SKM-1 (cell line): Measurements from ENCODE around the gene ETS2.
"Not testable (repeated sequence)": the region's sequence is repeated elsewhere in the genome, so short reads cannot be mapped to it uniquely, and the experiment has no call there.

Experiments used
- DNase-seq: peaks from one replicate; lab custom pipeline; 2025; ENCODE audit not compliant: unreplicated experiment; lab: John Stamatoyannopoulos, UW

Gene ETS2

GRCh38 chr21:38834725-38835124 lies 29.0 kb downstream of the ETS2 start:
- no peak for DNase-seq

DNA sequence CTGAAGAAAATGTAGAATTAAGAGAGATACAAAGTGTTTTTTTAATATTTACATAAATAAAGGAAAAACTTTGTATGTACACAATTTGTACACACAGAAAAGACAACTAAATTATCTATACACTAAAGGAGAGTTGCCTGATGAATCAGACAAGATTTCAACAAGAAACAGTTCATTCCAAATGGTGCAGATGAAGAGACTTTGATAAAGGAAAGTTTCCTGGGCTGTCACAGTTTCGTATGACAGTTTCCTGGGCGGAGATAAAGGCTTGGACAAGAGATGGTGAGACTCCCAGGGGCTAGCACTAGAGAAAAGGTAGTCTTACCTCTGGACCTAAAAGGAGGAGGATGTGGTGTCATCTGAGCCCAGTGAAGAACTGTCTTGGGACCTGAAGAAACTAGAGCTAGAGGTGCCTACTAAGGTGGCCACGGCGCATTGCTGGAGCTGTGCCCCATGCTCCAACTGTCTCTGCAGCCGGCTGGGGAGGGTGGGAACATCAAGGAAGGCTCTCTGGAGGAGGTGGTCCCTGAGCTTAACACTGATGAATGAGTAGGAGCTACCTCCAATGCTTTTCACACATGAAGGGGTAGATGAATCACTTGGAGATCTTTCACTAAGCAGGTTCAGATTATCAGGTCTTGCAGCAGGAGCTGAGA lies 32.2 kb downstream of the ETS2 start:
- DNase-seq, result no peak

DNA sequence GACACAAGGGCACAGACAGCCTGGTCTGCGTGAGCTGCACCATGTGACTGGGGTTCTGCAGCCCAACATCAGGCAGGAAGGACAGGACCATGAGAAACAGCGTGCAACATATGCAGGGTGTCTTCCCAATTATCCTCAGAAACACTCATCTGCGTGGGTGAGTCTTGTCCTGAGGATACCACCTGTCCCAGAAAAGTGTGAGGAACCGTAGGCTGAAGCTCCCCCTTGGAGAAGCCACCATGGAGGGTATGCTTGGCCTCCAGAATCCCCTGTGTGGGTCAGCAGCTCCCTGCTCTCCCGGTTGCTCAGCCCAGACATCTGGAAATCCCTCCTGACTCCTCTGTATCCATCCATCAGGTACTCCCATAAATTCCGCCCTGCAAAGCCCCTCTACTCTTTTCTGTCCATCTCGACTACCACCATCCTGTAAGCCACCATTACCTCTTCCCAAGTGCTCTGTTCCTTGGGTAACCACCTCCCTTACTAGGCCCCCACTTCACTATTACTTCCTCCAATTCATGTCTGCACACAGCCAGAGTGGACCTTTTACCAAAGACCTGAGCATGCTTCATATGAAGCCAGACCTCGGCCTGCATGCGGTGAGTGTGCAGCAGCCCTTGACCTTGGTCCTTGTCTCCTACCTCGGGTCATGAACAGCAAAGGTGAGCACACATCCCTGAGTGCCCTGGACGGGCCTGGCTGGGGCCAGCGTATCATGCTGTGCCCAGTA lies 33.0 kb downstream of the ETS2 start:
- no peak for DNase-seq

DNA sequence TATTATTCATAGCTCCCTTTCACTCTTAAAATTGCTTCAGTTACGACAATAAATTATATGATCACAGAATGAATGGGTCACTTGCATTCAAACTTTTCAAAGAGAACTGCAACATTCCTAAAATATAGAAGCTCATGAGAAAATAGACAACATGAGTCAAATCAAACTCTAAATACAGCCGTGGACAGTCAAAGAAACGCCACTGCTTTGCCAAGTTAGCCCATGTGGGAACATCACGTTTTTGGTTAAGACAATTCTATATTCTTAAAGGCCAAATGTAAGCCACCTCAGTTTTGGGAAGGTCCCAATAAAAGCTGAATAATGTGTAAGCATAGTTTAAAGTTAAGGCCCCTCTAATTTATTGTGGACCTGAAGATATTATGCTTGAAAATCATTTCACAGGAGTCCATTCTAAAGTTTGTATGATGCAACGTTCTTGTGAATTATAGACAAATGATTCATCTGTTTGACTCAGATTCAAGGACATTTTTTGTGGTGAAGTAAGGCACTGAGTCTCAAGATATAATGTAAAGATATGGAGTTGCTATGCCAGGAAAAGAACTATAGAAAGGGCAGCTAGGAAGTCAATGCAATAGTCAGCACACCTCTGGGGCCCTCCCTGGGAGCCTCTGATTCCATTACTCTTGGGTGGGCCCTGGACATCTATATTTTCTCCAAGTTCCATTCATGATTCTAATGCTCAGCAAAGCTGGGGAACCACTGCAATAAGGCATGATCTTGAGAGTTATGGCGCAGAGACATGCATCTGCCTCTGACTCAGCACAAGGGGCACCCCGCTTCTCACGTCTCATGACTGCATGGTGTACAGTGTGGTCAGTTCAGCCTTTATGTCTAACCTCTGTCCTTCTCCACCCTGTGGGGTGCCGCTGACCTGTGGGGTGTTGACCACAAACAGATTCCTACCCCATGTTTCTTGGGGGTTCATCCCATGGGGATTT lies 33.9 kb downstream of the ETS2 start:
- DNase-seq, result no peak

GRCh38 chr21:38840456-38841300 lies 34.9 kb downstream of the ETS2 start:
- DNase-seq, result no peak

- no peak for DNase-seq
Observed at GRCh38 chr21:38841472-38841871, 35.7 kb downstream of the ETS2 start.

GRCh38 chr21:38842079-38842478 lies 36.4 kb downstream of the ETS2 start:
- no peak for DNase-seq

DNA sequence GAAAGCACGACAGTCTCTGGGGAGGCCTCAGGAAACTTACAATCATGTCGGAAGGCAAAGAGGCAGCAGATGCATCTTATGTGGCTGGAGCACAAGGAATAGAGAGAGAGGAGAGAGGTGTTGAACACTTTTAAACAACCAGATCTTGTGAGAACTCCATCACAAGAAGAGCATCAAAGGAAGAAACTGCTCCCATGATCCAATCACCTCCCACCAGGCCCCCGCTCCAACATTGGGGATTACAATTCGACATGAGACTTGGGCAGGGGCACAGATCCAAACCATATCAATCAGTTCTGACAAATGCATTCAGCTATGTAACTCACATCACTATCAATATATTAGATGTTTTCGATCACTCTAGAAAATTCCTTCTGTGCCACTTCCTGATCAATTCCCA lies 37.6 kb downstream of the ETS2 start:
- DNase-seq, result no peak

DNA sequence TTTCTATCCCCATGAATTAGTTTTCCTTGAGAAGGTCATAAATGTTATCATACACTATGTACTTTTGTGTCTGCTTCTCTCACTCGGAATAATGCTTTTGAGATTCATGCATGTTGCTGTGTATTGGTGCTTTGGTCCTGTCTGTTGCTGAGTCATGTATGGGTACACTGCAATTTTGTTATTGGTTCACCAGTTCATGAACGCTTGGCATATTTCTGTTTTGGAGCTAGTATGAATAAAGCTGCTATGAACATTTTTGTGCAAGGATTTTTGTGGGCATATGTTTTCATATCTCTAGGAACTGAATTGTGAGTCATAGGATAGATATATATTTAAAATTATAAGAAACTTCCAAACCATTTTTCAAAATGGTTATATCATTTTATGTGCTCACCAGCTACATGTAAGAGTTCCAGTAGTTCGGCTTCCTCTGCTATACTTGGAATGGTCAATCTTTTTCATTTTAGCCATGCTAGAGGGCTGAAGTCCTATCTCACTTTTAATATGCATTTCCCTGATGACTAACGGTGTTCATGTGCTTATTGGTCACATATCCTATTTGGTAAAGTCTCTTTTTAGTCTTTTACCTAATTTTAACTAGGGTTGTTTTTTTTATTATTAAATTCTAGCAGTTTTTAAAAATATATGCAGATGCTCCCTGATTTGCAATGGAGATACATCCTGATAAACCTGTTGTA lies 38.2 kb downstream of the ETS2 start:
- no peak for DNase-seq

- not testable (repeated sequence) for DNase-seq
Observed at GRCh38 chr21:38845374-38845773, 39.6 kb downstream of the ETS2 start.

DNA sequence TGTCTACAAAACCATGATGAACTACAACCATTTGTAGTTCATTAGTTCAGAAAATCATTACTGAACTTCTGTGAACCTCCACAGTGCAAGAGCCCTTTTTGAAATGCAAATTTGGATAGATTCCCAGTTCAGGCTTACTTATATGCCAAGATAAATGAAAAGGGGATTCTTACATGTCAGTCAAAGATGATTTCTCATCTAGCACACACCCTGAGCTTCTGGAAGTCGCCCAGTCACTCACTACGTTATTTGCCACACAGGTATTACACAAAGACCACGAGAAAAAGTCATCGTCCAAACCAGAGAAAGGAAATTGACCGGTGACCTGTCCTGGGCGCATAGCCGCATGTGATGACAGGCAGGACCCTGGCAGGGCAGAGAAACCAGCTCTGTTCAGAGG lies 41.8 kb downstream of the ETS2 start:
- no peak for DNase-seq

DNA sequence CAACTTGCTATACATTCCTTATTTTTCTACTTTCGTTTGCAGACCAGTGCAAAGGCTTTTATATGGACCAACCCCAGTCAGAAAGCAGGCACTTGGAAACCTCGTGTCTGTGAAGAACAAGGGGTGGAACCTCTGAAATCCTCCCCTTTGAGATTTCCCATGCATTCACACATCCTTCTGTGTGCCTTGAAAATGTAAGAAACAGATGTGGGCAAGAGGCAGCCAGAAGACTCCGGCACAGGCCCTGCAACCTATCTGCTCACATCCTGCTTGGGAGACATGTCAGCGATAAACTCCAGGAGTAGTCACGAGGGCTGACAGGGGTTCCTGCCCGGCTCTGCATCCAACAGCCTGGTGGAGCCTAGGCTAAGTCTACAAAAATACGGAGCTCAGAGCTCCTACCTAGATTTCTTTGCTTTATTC lies 42.5 kb downstream of the ETS2 start:
- no peak for DNase-seq

DNA sequence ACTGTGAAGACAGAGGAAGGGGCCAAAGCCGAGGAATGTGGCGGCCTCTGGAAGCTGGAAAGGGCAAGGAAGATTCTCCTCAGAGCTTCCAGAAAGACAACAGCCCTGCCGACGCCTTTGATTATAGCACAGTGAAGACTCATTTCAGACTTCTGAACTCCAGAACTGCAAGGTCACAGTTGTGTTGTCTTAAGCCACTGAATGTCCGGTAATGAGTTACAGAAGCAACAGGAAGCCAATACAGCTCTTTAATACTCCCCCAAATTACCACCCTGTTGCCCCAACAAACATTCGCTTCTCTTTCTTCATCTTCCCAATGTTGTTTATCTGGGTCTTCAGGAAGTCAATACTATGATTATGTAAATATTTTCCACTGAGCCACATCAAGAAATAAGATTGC lies 44.0 kb downstream of the ETS2 start:
- DNase-seq, result no peak

GRCh38 chr21:38850277-38850951 lies 44.7 kb downstream of the ETS2 start:
- DNase-seq, result no peak

DNA sequence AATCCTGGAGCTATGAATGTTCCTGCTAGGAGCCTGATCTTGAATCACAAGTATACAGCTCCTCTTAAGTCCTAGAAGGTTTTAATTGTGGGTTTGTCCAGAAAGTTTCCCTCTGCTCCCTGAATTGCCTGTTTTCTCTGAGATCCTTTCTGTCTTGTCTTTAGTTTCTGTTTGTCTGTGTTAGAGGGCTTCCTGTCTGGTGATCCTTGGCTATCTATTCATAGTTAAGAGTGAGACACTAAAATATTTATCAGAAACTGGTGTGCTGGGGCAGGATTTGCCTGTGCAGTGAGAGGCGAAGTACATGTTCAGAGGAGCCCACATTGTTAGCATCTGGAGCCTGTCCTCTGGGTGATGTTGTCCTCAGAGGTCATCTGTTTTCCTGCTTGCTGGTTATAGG lies 45.4 kb downstream of the ETS2 start:
- no peak for DNase-seq

GRCh38 chr21:38852278-38852677 lies 46.5 kb downstream of the ETS2 start:
- DNase-seq, result no peak

DNA sequence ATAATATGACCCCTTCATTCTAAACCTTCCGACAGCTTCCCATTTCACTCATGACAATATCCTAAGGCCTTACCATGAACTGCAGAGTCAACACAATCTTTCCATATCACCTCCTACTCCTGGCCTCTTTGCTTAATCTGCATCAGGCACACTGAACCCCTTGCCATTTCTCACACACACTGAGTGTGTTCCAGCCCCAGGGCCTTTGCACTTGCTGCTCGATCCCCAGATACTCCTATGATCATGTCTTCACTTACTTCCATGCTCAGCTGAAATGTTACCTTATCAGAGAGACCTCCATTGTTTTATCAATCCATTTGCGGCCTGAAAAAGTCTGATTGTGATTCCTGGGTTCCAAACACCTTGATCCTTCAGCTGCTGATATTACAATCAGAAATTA lies 47.0 kb downstream of the ETS2 start:
- DNase-seq, result no peak

DNA sequence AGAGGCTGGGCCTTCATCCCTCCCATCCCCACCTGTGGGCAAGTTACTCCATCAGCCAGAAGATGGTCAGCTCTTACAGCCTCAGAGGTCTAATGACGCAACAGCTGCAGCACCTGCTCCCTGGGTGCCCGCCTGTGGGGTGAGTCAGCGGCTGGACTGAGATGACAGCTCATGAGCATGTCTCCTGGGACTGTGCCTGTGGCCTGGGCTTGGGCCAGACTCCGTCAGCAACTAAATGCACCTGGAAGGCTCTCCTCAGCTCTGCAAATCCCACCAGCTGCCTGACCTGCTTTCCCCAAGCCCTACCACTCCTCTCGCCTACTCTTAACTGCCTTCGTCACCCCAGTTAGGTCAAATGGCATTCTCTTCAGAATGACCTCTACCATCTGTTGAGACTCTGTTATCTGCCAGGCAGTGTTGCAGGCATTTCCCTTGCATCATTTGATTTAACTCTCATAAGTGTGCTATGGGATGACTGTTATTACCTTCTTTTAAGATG lies 47.7 kb downstream of the ETS2 start:
- DNase-seq, result no peak

DNA sequence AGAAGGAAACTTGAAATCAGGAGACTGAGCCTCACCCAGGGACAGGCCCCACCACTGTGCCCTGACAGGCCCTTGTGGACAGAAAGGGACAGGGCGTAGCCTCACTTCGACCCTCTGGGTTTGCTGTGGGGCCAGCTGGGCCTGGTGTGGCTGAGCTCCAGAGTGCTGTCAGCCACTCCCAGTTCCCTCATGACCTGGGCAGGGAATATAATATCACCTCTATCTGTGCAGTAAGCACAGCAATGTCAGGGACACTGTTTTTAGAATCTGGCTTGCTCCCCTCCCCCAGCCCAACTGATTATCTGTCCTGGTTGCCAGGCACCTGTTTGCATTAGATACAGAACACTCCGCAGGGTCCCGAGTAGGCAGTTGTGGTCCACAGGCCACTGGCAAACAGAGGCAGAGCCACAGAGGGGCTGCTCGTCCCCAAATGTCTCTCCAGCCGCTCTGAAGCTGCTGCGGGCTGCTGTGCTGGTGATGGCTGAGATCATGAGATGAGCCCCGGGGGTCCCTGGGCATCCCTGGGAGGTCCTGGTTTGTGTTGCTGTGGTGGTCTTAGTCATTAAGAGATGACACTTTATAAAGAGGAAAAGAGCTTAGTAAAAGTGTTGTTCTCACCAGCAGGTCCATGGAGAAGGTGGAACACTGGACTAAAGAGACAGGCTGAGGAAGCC lies 51.6 kb downstream of the ETS2 start:
- no peak for DNase-seq
